ENCODE results near the gene FAM43A. TPM values are rescaled to one million over a fixed set of nuclear protein-coding genes. Genes with fewer than 3 reads are reported as not detected.

The FAM43A gene
- total and polyA plus RNA-seq, 10 of the 15 experiments (the other 5 are each of a cell fraction or from before 2014, with no cell fraction given) = 0.27 to 5.0 (median 1.1) TPM

DNA sequence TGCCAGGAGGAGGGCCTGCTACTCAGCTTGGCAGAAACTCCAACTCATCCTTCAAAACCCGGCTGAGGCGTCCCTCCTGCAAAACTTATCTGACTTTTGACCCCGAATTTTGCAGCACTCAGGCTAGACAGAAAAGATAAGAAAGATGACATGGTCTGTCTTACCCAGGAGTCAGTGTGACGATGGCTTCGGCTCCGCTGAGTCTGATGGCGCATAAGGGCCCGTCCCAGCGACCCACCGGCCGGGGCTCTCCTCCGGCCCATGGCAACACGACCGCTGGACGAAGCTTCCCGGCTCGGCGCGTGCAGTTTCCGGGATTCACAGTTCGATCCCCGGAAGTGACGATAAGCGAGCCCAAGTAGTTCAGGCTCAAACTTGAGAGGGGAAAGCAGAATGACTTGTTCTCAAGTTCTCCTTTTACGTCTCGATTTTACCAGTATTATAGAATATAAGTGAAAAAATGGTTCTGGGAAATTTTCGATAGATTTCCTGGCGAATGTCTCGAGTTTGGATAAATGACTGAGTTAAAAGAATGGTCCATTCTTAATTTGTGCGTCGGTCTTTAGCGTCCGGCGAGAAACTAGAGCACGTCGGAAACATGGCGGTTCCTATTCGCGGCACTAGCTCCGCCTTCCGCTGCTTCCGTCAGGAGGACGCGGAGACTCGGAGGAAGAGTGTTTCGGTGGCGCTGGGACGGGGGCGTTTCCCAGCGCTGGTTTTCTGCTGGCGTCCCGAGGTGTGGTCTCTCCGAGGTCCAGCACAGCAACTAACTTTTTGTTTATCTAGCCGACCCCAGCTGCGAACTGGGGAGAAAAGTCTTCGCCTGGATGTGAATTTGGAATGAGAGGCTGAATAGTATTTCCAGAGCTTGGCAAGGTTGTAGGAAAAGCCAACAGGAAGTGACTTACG, 13.5 kb upstream of the FAM43A start, which contains the start of gene LSG1 (continued):
- TF ChIP-seq, protein P1, sequence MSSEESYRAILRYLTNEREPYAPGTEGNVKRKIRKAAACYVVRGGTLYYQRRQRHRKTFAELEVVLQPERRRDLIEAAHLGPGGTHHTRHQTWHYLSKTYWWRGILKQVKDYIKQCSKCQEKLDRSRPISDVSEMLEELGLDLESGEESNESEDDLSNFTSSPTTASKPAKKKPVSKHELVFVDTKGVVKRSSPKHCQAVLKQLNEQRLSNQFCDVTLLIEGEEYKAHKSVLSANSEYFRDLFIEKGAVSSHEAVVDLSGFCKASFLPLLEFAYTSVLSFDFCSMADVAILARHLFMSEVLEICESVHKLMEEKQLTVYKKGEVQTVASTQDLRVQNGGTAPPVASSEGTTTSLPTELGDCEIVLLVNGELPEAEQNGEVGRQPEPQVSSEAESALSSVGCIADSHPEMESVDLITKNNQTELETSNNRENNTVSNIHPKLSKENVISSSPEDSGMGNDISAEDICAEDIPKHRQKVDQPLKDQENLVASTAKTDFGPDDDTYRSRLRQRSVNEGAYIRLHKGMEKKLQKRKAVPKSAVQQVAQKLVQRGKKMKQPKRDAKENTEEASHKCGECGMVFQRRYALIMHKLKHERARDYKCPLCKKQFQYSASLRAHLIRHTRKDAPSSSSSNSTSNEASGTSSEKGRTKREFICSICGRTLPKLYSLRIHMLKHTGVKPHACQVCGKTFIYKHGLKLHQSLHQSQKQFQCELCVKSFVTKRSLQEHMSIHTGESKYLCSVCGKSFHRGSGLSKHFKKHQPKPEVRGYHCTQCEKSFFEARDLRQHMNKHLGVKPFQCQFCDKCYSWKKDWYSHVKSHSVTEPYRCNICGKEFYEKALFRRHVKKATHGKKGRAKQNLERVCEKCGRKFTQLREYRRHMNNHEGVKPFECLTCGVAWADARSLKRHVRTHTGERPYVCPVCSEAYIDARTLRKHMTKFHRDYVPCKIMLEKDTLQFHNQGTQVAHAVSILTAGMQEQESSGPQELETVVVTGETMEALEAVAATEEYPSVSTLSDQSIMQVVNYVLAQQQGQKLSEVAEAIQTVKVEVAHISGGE (CRISPR knock-in tag; IDR thresholded peaks at IDR 0.05) = peak; percentile 92
- TF ChIP-seq, protein P2, sequence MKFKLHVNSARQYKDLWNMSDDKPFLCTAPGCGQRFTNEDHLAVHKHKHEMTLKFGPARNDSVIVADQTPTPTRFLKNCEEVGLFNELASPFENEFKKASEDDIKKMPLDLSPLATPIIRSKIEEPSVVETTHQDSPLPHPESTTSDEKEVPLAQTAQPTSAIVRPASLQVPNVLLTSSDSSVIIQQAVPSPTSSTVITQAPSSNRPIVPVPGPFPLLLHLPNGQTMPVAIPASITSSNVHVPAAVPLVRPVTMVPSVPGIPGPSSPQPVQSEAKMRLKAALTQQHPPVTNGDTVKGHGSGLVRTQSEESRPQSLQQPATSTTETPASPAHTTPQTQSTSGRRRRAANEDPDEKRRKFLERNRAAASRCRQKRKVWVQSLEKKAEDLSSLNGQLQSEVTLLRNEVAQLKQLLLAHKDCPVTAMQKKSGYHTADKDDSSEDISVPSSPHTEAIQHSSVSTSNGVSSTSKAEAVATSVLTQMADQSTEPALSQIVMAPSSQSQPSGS (IDR thresholded peaks at IDR 0.05; ENCODE audit: low read length) = peak; percentile 43; the same call in 1 of the 2 replicates
- TF ChIP-seq SIX5 (IDR thresholded peaks at IDR 0.05; ENCODE audit: low read depth, low read length, severe bottlenecking) = peak; percentile 76
- no peak for TF ChIP-seq KAT2A (conservative IDR thresholded peaks at IDR 0.05; ENCODE audit: control insufficient read depth, low read depth, low read length)
- TF ChIP-seq, protein P3, sequence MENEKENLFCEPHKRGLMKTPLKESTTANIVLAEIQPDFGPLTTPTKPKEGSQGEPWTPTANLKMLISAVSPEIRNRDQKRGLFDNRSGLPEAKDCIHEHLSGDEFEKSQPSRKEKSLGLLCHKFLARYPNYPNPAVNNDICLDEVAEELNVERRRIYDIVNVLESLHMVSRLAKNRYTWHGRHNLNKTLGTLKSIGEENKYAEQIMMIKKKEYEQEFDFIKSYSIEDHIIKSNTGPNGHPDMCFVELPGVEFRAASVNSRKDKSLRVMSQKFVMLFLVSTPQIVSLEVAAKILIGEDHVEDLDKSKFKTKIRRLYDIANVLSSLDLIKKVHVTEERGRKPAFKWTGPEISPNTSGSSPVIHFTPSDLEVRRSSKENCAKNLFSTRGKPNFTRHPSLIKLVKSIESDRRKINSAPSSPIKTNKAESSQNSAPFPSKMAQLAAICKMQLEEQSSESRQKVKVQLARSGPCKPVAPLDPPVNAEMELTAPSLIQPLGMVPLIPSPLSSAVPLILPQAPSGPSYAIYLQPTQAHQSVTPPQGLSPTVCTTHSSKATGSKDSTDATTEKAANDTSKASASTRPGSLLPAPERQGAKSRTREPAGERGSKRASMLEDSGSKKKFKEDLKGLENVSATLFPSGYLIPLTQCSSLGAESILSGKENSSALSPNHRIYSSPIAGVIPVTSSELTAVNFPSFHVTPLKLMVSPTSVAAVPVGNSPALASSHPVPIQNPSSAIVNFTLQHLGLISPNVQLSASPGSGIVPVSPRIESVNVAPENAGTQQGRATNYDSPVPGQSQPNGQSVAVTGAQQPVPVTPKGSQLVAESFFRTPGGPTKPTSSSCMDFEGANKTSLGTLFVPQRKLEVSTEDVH (IDR thresholded peaks at IDR 0.05; ENCODE audit: low read depth, partially characterized antibody) = peak; percentile 90
- TF ChIP-seq RB1 (IDR thresholded peaks at IDR 0.05; ENCODE audit: borderline replicate concordance) = peak; percentile 83
- TF ChIP-seq HDGF (IDR thresholded peaks at IDR 0.05) = peak; percentile 17; the same call in 1 of the 2 replicates

Data from GM12878 (cell line).